HG03442 (cell line): ENCODE results near the gene RPL23.
"Not testable (repeated sequence)": the region's sequence is repeated elsewhere in the genome, so short reads cannot be mapped to it uniquely, and the experiment has no call there.

Experiments
- ATAC-seq: cut with Tn5 transposase; IDR thresholded peaks from one replicate; pipeline ENCODE4 v1.9.1; 2021; ENCODE audit warnings: mild to moderate bottlenecking, moderate library complexity; ENCODE audit not compliant: unreplicated experiment

RPL23 gene

GRCh38 chr17:38868817-38869525 lies 15.4 kb upstream of the RPL23 start:
- peak; percentile 34 for ATAC-seq

GRCh38 chr17:38867968-38868816 lies 14.7 kb upstream of the RPL23 start:
- no peak for ATAC-seq

- no peak for ATAC-seq
Observed at GRCh38 chr17:38867179-38867967, 13.9 kb upstream of the RPL23 start.

- ATAC-seq, result no peak
Observed at GRCh38 chr17:38864636-38865398, 11.3 kb upstream of the RPL23 start.

GRCh38 chr17:38861399-38861843 lies 7.9 kb upstream of the RPL23 start:
- ATAC-seq, result no peak

GRCh38 chr17:38857271-38857670 lies 3.8 kb upstream of the RPL23 start:
- ATAC-seq, result no peak

- not testable (repeated sequence) for ATAC-seq
Observed at GRCh38 chr17:38855101-38855714, 1.7 kb upstream of the RPL23 start.

GRCh38 chr17:38852771-38853291 lies 690 bp downstream of the RPL23 start:
- ATAC-seq, result no peak

GRCh38 chr17:38851434-38851833 lies 2.1 kb downstream of the RPL23 start:
- no peak for ATAC-seq

GRCh38 chr17:38850374-38850773 lies 3.1 kb downstream of the RPL23 start:
- no peak for ATAC-seq

- no peak for ATAC-seq
Observed at GRCh38 chr17:38848939-38849605, 4.4 kb downstream of the RPL23 start.

- ATAC-seq, result no peak
Observed at GRCh38 chr17:38848557-38848891, 5.0 kb downstream of the RPL23 start.

- ATAC-seq, result no peak
Observed at GRCh38 chr17:38844261-38844757, 9.2 kb downstream of the RPL23 start.

- no peak for ATAC-seq
Observed at GRCh38 chr17:38825762-38826247, 27.7 kb downstream of the RPL23 start.

GRCh38 chr17:38824899-38825761 lies 28.4 kb downstream of the RPL23 start, which contains the start of gene CWC25:
CWC25 (minus strand) TSS chr17:38825321; CDS start chr17:38825183, 138 bp downstream.
- ATAC-seq, result peak; percentile 78

GRCh38 chr17:38815576-38816193 lies 37.8 kb downstream of the RPL23 start:
- ATAC-seq, result no peak

- ATAC-seq, result no peak
Observed at GRCh38 chr17:38809828-38810227, 43.7 kb downstream of the RPL23 start.
